A549 (cell line): Measurements from ENCODE around the gene UCKL1. TPM values are rescaled to one million over a fixed set of nuclear protein-coding genes. Genes with fewer than 3 reads are reported as not detected.

Experiments
- ATAC-seq, 2 experiments: fragments of 200-7000 bp in 1 of 2; fragments of >200 bp in 1 of 2; cut with Nextera tagmentation in 1 of 2; cut with Tn5 transposase in 1 of 2; 3 replicates each; pipeline versions ENCODE4 v1.8.0 to v1.9.1; 2018 to 2020; ENCODE audit warnings: mild to moderate bottlenecking in 1 of 2, moderate library complexity in 1 of 2
- CTCF ChIA-PET: fragments of 300-600 bp; sonication (Branson Sonifier 250); formaldehyde crosslinking; extraction: SDS; loops from one replicate; lab custom pipeline; 2021; ENCODE audit warnings: antibody characterized with exemption, inconsistent platforms; lab: Yijun Ruan, JAX
- POLR2A ChIA-PET: fragments of 350-600 bp; formaldehyde crosslinking; extraction: SDS; loops from one replicate; lab custom pipeline; 2021; ENCODE audit warnings: antibody characterized with exemption, inconsistent platforms; lab: Yijun Ruan, JAX
- DNase-seq, 2 experiments: peaks; one replicate each; pipeline versions ENCODE4 v3.0.0 to v3.0.0-alpha.2; 2011 to 2016; ENCODE audit warnings: low read depth in 1 of 2, low spot score in 1 of 2
- FAIRE-seq: peaks from 2 replicates; lab custom pipeline; 2011; peaks lifted over from hg19 to GRCh38; lab: Jason Lieb, UNC
- H3K27ac ChIP-seq, 2 experiments: fragments of >200 bp; sonication (Bioruptor Twin); formaldehyde crosslinking; 3 replicates each; pipeline ENCODE4 v1.5.1; 2016 to 2017
- H3K4me1 ChIP-seq: fragments of >200 bp; sonication (Bioruptor Twin); formaldehyde crosslinking; 3 replicates; pipeline ENCODE4 v1.6.1; 2016
- H3K4me2 ChIP-seq: fragments of >200 bp; sonication (Bioruptor Twin); formaldehyde crosslinking; 3 replicates; pipeline ENCODE4 v1.6.1; 2016
- H3K4me3 ChIP-seq: fragments of >200 bp; sonication (Bioruptor Twin); formaldehyde crosslinking; 3 replicates; pipeline ENCODE4 v1.5.1; 2016
- H3K9me3 ChIP-seq: fragments of >200 bp; sonication (Bioruptor Twin); formaldehyde crosslinking; 3 replicates; pipeline ENCODE4 v1.6.1; 2016
- BCL3 ChIP-seq: fragments of >200 bp; sonication (Bioruptor Twin); formaldehyde crosslinking; IDR thresholded peaks from 3 replicates; pipeline ENCODE4 v1.6.1; 2016
- CBX8 ChIP-seq: fragments of 200-600 bp; sonication (generic); IDR thresholded peaks from 2 replicates; pipeline ENCODE4 v1.6.1; 2016
- CHD2 ChIP-seq: fragments of 150-350 bp; IDR thresholded peaks from 2 replicates; pipeline ENCODE4 v1.6.1; 2014; ENCODE audit warnings: low read length; ENCODE audit not compliant: partially characterized antibody
- CTCF ChIP-seq: fragments of >200 bp; sonication (Bioruptor Twin); formaldehyde crosslinking; IDR thresholded peaks from 3 replicates; pipeline ENCODE4 v1.5.1; 2016
- E2F6 ChIP-seq: IDR thresholded peaks from 2 replicates; pipeline ENCODE4 v1.6.1; 2012; ENCODE audit warnings: low read depth, borderline replicate concordance
- EHF ChIP-seq: fragments of 250-450 bp; sonication (Bioruptor Pico); IDR thresholded peaks from 2 replicates; pipeline ENCODE4 v1.5.0; 2020; ENCODE audit warnings: mild to moderate bottlenecking
- EHMT2 ChIP-seq: fragments of 200-600 bp; sonication (generic); IDR thresholded peaks from 2 replicates; pipeline ENCODE4 v1.6.1; 2016; ENCODE audit warnings: antibody characterized with exemption, low read depth, mild to moderate bottlenecking, moderate library complexity
- ESRRA ChIP-seq: fragments of 150-350 bp; IDR thresholded peaks from 2 replicates; pipeline ENCODE4 v1.6.1; 2014; ENCODE audit warnings: mild to moderate bottlenecking, low read length, borderline replicate concordance
- GATA3 ChIP-seq: IDR thresholded peaks from 2 replicates; pipeline ENCODE4 v1.6.1; 2012; ENCODE audit warnings: borderline replicate concordance
- HEYL ChIP-seq: fragments of 250-450 bp; sonication (Bioruptor Pico); IDR thresholded peaks from 2 replicates; pipeline ENCODE4 v1.8.0; 2021; ENCODE audit warnings: mild to moderate bottlenecking, moderate library complexity
- HOXA7 ChIP-seq: fragments of 250-450 bp; sonication (Bioruptor Pico); IDR thresholded peaks from 2 replicates; pipeline ENCODE4 v1.5.0; 2020; ENCODE audit warnings: mild to moderate bottlenecking, moderate library complexity
- JUN ChIP-seq, 2 experiments: fragments of >200 bp; sonication (Bioruptor Twin); formaldehyde crosslinking; IDR thresholded peaks; 2 replicates in 1 of 2; 3 replicates in 1 of 2; pipeline ENCODE4 v1.6.1; 2016 to 2017
- JUNB ChIP-seq: fragments of >200 bp; sonication (Bioruptor Twin); formaldehyde crosslinking; IDR thresholded peaks from 2 replicates; pipeline ENCODE4 v1.6.1; 2016
- MAX ChIP-seq: IDR thresholded peaks from 2 replicates; pipeline ENCODE4 v1.6.1; 2012
- MAZ ChIP-seq: fragments of 150-350 bp; IDR thresholded peaks from 2 replicates; pipeline ENCODE4 v1.6.1; 2014; ENCODE audit warnings: antibody characterized with exemption, low read depth, low read length, borderline replicate concordance
- MYC ChIP-seq: IDR thresholded peaks from 2 replicates; pipeline ENCODE4 v1.6.1; 2012; ENCODE audit warnings: mild to moderate bottlenecking, inconsistent platforms, low read length, improper control_type of control experiment, borderline replicate concordance
- NFE2L2 ChIP-seq: fragments of 150-350 bp; conservative IDR thresholded peaks from 2 replicates; pipeline ENCODE4 v1.6.1; 2014; ENCODE audit warnings: low read length
- NR3C1 ChIP-seq: fragments of >200 bp; sonication (Bioruptor Twin); formaldehyde crosslinking; IDR thresholded peaks from 3 replicates; pipeline ENCODE4 v1.6.1; 2017
- POLR2A ChIP-seq: IDR thresholded peaks from 2 replicates; pipeline ENCODE4 v1.6.1; 2012; ENCODE audit warnings: mild to moderate bottlenecking, low read length
- RAD21 ChIP-seq, 2 experiments: fragments of >200 bp in 1 of 2; sonication (Bioruptor Twin) in 1 of 2; formaldehyde crosslinking in 1 of 2; IDR thresholded peaks in 1 of 2; conservative IDR thresholded peaks in 1 of 2; 2 replicates in 1 of 2; 3 replicates in 1 of 2; pipeline ENCODE4 v1.6.1; 2012 to 2018; ENCODE audit warnings: inconsistent platforms in 1 of 2
- SMC3 ChIP-seq: fragments of >200 bp; sonication (Bioruptor Twin); formaldehyde crosslinking; IDR thresholded peaks from 3 replicates; pipeline ENCODE4 v1.6.1; 2018; ENCODE audit warnings: inconsistent platforms
- SREBF2 ChIP-seq: fragments of 450-650 bp; IDR thresholded peaks from 2 replicates; pipeline ENCODE4 v1.6.1; 2014; ENCODE audit warnings: mild to moderate bottlenecking, moderate library complexity
- TFCP2L1 ChIP-seq: fragments of 250-450 bp; sonication (Bioruptor Pico); IDR thresholded peaks from 2 replicates; pipeline ENCODE4 v1.5.0; 2021; ENCODE audit warnings: mild to moderate bottlenecking
- USF2 ChIP-seq: fragments of 450-650 bp; IDR thresholded peaks from 2 replicates; pipeline ENCODE4 v1.6.1; 2014; ENCODE audit warnings: antibody characterized with exemption
- ZC3H11A ChIP-seq: fragments of 450-650 bp; IDR thresholded peaks from 2 replicates; pipeline ENCODE4 v1.6.1; 2014; ENCODE audit warnings: antibody characterized with exemption, mild to moderate bottlenecking
- ZFP36 ChIP-seq: fragments of 450-650 bp; IDR thresholded peaks from 2 replicates; pipeline ENCODE4 v1.6.1; 2014; ENCODE audit warnings: borderline replicate concordance; ENCODE audit not compliant: partially characterized antibody
- ZNF302 ChIP-seq: fragments of 250-450 bp; sonication (Bioruptor Pico); IDR thresholded peaks from 2 replicates; pipeline ENCODE4 v1.9.0; 2021; ENCODE audit warnings: inconsistent platforms, mild to moderate bottlenecking, moderate library complexity
- WGBS: methylation state at CpG from one replicate; pipeline ENCODE4 v1.1.6; 2017; ENCODE audit errors: missing lambda C conversion rate; 5-methylcytosine and 5-hydroxymethylcytosine counted together
- polyA plus RNA-seq, 4 experiments: library from polyadenylated mRNA; depleted of rRNA in 3 of 4; stranded (reverse); fragments of >200 nt; fragmentation: RNase III in 1 of 4; extraction: RNeasy Plus Mini Kit Qiagen cat#74134 plus additional on column Dnase treatment in 1 of 4; gene quantifications; 2 replicates in 3 of 4; 3 replicates in 1 of 4; pipeline ENCODE4 v1.2.3, GENCODE V29; 2011 to 2017
- TF ChIP-seq, protein P1 (sequence below): fragments of 250-450 bp; sonication (Bioruptor Pico); IDR thresholded peaks from 2 replicates; pipeline ENCODE4 v1.5.0; 2020; ENCODE audit warnings: low read depth, mild to moderate bottlenecking, moderate library complexity
- TF ChIP-seq, protein P2 (sequence below): fragments of >200 bp; sonication (Bioruptor Twin); formaldehyde crosslinking; IDR thresholded peaks from 2 replicates; pipeline ENCODE4 v1.6.1; 2016

UCKL1 gene
- polyA plus RNA-seq, 2 of the 4 experiments (the other 2 are of a cell fraction), result 19.1 to 30.4 TPM

- H3K9me3 ChIP-seq, result no peaks in the 10 kb centered on the region
- ChIA-PET CTCF (interaction anchor here (0.6 to 3.6 kb wide), 78 partner anchors 8 to 751 kb away, joined by 3 to 48 read pairs (median 4); partner anchors contain the start of genes HELZ2, PTK6, TCEA2 and TPD52L2), POLR2A (interaction anchor here (1.1 to 1.8 kb wide), 3 partner anchors 19 to 437 kb away, joined by 6 to 10 read pairs (median 7); partner anchors contain the start of genes PTK6, TPD52L2 and UCKL1)
- H3K4me3 ChIP-seq, result no peak overlapping the region
- 35% methylated on average over 19 of the region's 19 CpGs for WGBS
- FAIRE-seq (no peak), DNase-seq (peak in 1 of 2 experiments; percentile 36)
- peaks cover 41% of the 10 kb centered on the region for H3K4me1 ChIP-seq
- 0 out of 2 replicates have a peak, but pooled peaks have one; percentile 2 for TF ChIP-seq GATA3
- TF ChIP-seq NFE2L2, result no peak
- no peak for TF ChIP-seq JUNB
- TF ChIP-seq, protein P1, sequence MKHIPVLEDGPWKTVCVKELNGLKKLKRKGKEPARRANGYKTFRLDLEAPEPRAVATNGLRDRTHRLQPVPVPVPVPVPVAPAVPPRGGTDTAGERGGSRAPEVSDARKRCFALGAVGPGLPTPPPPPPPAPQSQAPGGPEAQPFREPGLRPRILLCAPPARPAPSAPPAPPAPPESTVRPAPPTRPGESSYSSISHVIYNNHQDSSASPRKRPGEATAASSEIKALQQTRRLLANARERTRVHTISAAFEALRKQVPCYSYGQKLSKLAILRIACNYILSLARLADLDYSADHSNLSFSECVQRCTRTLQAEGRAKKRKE (CRISPR knock-in tag), result no peak
- TF ChIP-seq, all 56 proteins: peak for 1
- peak in 1 of 2 experiments; percentile 1; a peak in 2 of 6 replicates for ATAC-seq
- peak overlapping the region; percentile 75 for H3K4me2 ChIP-seq
- H3K27ac ChIP-seq, result peak overlapping the region; percentile 1 to 83; a peak in 4 of 6 replicates
Observed at GRCh38 chr20:63974402-63975200, 18.4 kb upstream of the UCKL1 start.

- ATAC-seq (peak; percentile 67 to 92), DNase-seq (peak; percentile 86 to 87), FAIRE-seq (no peak)
- ChIA-PET POLR2A (interaction anchor here (0.6 to 1.8 kb wide), 5 partner anchors 17 to 436 kb away, joined by 3 to 10 read pairs (median 6); partner anchors contain the start of genes PTK6, TPD52L2 and UCKL1), CTCF (interaction anchor here (0.6 to 3.6 kb wide), 84 partner anchors 9 to 751 kb away, joined by 3 to 48 read pairs (median 4); partner anchors contain the start of genes HELZ2, PTK6, TCEA2 and TPD52L2)
- 10% methylated on average over 32 of the region's 37 CpGs for WGBS
- Histone ChIP-seq H3K9me3 (no peaks in the 10 kb centered on the region), H3K4me3 (peak overlapping the region; percentile 46), H3K27ac (peak overlapping the region; percentile 80 to 83), H3K4me2 (peak overlapping the region; percentile 75), H3K4me1 (peaks cover 42% of the 10 kb centered on the region)
- TF ChIP-seq NR3C1 (no peak), SREBF2 (no peak), GATA3 (0 out of 2 replicates have a peak, but pooled peaks have one; percentile 4), MAX (peak; percentile 74; the same call in 1 of the 2 replicates), ZC3H11A (no peak), ZNF302 (CRISPR knock-in tag) (no peak), TFCP2L1 (CRISPR knock-in tag) (no peak), ZFP36 (no peak), POLR2A (peak; percentile 56), ESRRA (no peak), MYC (no peak), CHD2 (no peak), EHMT2 (no peak), BCL3 (0 out of 3 replicates have a peak, but pooled peaks have one; percentile 30), USF2 (no peak), SMC3 (peak; percentile 88), MAZ (0 out of 2 replicates have a peak, but pooled peaks have one; percentile 57), HOXA7 (no peak), CTCF (peak; percentile 97), NFE2L2 (no peak), E2F6 (no peak), EHF (no peak), JUN (IDR thresholded peaks at IDR 0.05) (no peak), HEYL (CRISPR knock-in tag) (no peak), RAD21 (conservative IDR thresholded peaks at IDR 0.05 in 1 of 2, IDR thresholded peaks at IDR 0.05 in 1 of 2) (peak; percentile 93 to 94), CBX8 (no peak)
- TF ChIP-seq, protein P2, sequence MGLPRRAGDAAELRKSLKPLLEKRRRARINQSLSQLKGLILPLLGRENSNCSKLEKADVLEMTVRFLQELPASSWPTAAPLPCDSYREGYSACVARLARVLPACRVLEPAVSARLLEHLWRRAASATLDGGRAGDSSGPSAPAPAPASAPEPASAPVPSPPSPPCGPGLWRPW, result no peak
Observed at GRCh38 chr20:63973636-63974401, 17.6 kb upstream of the UCKL1 start.
